Stimulated activated CD4-positive, alpha-beta T cell treated with anti-CD3 and anti-CD28 coated beads, Interleukin-15, amount 100 ng/mL, for 48 hours (primary cell): ENCODE measurements around the gene VSX1.

Experiments used
- DNase-seq, 2 donors: peaks; one replicate each; pipeline ENCODE4 v3.0.0-alpha.2; 2020; ENCODE audit warnings: low read depth in 2 of 2

VSX1 gene

GRCh38 chr20:25087186-25087929 is 5.4 kb upstream of the VSX1 start:
- no peak for DNase-seq

- DNase-seq: no peak
These were observed 4.0 kb upstream of the VSX1 start for GRCh38 chr20:25085756-25086495.

DNA sequence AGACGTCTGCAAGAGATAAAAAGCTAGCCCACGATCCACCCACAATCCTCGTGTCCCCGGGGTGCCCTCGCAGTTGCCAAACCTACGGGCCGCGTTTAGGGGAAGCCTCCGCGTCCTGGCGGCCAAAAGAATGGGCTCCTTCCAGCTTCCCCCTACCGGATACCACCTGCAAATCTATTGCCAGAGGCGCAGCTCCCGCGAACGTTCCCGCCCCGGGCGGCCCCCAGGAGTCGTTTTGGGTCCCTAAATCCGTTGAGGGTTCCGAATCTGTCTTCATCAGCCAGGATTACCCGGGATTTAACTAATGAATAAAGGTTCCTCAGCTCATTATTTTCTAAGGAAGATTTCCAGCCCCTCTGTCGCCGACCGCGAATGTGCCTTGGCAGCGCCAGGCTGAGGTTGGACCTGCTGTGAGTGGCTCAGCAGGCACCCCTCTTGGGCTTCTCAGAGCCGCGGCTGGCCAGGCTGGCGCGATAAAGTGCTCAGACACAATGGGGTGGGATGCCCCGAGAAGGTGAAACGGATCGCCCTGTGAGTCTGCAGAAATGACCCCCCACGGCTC is 2.8 kb upstream of the VSX1 start:
- no peak for DNase-seq

DNA sequence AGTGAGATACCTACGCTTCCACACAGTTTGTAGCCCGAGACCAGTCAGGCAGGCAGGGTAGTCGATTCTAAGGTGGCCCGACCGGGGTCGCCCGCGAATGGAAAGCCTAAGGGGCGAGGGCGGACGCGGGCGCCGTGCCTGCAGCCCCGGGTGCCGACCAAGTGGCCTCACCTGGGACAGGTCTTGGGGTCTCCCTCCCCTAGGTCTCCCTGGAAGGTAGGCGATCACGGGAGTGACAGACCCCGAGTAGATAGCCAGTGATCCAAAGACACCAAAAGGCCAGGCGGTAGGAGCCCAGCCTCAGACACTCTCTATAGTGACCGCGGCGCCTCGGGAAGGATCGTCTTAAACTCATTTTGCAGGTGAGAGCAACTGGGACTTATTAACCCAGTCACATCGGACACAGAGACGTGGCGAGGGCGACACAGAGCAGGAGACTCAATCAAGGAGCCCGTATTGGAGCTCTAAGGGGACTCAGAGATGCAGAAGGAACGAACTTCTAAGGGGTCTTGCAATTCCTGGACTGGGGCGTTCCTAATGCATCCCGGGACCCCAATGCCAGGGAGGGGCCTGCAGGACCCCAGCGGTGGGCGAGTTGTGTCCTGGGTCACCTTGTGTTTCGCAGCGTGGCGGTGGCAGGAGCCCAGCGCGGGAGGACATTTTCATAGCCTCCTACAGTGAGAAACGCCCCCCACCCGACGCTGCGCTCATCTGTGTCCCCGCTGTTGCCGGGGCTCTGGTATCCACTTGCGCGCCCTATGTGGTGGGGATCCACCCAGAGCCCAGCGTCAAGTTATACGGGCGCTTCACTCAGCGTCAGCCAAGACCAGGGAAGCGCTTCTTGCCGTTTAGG is 2.1 kb upstream of the VSX1 start:
- DNase-seq: no peak

- no peak for DNase-seq
These were observed 1.3 kb upstream of the VSX1 start for GRCh38 chr20:25083141-25083772.

- no peak for DNase-seq
These were observed 545 bp upstream of the VSX1 start for GRCh38 chr20:25082498-25082873.

GRCh38 chr20:25081065-25081729 is 744 bp downstream of the VSX1 start:
- DNase-seq: no peak

DNA sequence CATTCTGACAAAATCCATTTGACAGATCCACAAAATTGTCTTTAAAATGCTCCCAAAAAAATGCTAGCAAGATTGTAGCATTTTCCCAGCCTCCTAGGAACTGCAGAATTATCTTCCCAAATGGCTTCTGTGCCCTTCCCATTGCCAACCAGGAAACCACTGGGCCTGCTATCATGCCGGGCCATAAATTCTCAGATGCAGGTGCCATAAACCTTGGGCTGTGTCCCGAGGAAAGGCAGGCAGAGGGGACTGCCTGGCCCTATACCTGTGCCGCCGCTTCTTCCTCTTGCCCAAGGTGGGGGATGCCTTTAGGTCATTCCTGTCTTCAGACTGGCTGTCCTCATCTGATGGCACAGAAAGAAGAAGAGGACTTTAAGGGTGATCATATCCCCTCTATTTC is 2.8 kb downstream of the VSX1 start:
- DNase-seq: no peak

- DNase-seq: no peak
These were observed 3.3 kb downstream of the VSX1 start for GRCh38 chr20:25078662-25079061.

DNA sequence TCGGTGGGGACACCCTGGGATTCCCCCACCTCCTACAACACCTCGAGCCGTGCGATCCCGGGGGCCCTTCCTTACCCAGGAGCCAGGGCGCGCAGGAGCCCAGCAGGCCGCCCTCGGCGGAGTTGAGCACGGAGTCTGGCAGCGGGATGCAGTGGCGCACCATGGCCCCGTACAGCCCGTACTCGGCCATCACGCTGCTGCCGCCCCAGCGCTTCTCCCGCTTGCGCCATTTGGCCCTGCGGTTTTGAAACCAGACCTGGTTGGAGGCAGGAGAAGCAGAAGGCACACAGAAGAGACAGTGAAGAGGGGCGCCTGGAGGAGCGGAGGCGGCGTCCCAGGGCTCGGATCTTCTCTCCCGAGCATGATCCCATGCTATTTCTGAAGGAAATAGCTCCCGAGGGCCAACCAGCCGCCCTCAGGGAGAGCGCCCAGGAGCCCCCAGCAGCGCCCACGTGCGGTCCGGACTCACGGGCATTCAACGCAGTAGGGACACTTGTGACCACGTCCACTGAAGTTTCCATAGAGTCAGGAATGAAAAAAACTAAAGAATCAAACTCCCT is 4.3 kb downstream of the VSX1 start:
- no peak for DNase-seq

GRCh38 chr20:25076731-25077609 is 5.0 kb downstream of the VSX1 start:
- no peak for DNase-seq

- DNase-seq: no peak
These were observed 5.7 kb downstream of the VSX1 start for GRCh38 chr20:25076201-25076600.

DNA sequence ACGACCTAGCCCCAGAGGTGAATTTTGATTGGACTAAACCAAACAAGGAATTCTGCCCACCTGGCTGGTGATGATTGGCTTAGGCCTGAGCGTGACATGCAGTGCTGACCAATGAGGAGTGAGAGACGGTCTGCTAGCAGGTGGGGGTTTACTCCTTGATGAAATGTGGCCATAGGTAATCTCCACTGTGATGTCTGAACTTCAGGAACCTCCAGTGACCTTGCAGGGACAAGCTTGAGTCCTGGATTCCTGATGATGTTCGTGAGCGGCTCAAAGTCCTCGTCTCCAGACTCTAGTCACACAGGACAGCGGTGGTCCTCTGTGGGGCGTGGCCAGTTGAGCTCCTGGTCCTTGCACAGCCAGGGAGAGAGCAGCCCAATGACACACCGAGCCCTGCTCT is 8.4 kb downstream of the VSX1 start:
- no peak for DNase-seq

DNA sequence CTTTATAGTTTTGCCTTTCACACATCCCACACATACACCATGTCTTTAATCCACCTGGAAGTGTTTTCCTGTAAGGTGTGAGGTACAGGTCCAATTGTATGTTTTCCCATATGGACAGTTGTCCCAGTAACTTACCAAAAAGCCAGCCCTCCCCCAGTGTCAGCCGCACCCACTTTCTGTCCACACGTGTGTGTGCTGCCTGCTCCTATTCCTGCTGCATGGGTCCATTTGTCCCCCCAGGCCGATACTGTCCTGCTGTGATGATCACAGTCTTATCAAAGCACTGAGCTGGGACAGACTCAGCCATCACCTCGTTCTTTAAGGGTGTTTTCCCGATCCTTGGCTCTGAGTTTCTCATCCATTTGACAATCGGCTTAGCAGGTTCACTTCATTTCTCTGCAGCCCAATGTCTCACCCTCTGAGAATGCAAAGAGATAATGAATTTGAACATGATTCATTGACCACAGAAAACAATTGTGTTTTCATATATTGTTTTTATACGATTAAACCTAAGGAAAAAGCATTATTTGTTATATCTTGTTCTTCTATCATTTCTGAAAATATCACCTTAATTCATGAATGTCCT is 9.6 kb downstream of the VSX1 start:
- DNase-seq: no peak

GRCh38 chr20:25071734-25072133 is 10.2 kb downstream of the VSX1 start:
- DNase-seq: no peak

- no peak for DNase-seq
These were observed 11.0 kb downstream of the VSX1 start for GRCh38 chr20:25070821-25071473.

GRCh38 chr20:25067102-25067987 is 14.6 kb downstream of the VSX1 start:
- no peak for DNase-seq

DNA sequence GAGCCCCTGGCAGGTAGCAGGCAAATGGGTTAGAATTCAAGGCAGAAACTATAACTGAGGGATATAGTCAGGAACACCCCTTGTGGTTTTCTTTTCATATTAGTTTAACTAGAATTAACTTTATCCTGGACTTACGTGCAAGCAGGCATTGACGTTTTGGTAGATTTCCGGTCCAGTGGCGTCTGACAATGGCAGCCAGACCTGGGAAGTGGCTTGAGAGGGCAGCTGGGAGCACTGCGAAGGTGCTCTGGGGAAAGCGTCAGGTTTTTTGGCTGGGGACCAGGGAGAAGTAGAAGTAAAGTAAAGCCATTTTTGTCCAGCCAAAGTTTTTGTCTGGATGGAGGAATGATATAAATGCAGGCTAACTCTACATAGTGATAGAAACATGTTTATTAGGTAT is 15.6 kb downstream of the VSX1 start:
- no peak for DNase-seq
